MG63 (cell line): ENCODE data around the gene UBASH3A. TPM values are rescaled to one million over a fixed set of nuclear protein-coding genes. Genes with fewer than 3 reads are reported as not detected.

Experiments used
- DNase-seq: peaks from one replicate; pipeline ENCODE4 v3.0.0-alpha.2; 2020
- H3K27me3 ChIP-seq: fragments of 250-450 bp; sonication (Bioruptor Pico); 2 replicates; pipeline ENCODE4 v1.5.1; 2020; ENCODE audit warnings: mild to moderate bottlenecking, moderate library complexity
- H3K36me3 ChIP-seq: fragments of 250-450 bp; sonication (Bioruptor Pico); 2 replicates; pipeline ENCODE4 v1.5.1; 2020; ENCODE audit warnings: mild to moderate bottlenecking, moderate library complexity
- H3K4me3 ChIP-seq: fragments of 250-450 bp; sonication (Bioruptor Pico); 2 replicates; pipeline ENCODE4 v1.5.1; 2020; ENCODE audit warnings: mild to moderate bottlenecking, moderate library complexity
- H3K9me3 ChIP-seq: fragments of 250-450 bp; sonication (Bioruptor Pico); 2 replicates; pipeline ENCODE4 v1.5.1; 2020; ENCODE audit warnings: mild to moderate bottlenecking, moderate library complexity
- total RNA-seq: library from RNA; depleted of rRNA; stranded (reverse); fragments of >200 nt; shearing (Covaris generic); gene quantifications from 2 replicates; pipeline ENCODE4 v1.2.3, GENCODE V29; 2014; ENCODE audit warnings: low replicate concordance; rRNA removed

Gene UBASH3A, protein sequence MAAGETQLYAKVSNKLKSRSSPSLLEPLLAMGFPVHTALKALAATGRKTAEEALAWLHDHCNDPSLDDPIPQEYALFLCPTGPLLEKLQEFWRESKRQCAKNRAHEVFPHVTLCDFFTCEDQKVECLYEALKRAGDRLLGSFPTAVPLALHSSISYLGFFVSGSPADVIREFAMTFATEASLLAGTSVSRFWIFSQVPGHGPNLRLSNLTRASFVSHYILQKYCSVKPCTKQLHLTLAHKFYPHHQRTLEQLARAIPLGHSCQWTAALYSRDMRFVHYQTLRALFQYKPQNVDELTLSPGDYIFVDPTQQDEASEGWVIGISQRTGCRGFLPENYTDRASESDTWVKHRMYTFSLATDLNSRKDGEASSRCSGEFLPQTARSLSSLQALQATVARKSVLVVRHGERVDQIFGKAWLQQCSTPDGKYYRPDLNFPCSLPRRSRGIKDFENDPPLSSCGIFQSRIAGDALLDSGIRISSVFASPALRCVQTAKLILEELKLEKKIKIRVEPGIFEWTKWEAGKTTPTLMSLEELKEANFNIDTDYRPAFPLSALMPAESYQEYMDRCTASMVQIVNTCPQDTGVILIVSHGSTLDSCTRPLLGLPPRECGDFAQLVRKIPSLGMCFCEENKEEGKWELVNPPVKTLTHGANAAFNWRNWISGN
- total RNA-seq: not detected in 2 replicates

DNA sequence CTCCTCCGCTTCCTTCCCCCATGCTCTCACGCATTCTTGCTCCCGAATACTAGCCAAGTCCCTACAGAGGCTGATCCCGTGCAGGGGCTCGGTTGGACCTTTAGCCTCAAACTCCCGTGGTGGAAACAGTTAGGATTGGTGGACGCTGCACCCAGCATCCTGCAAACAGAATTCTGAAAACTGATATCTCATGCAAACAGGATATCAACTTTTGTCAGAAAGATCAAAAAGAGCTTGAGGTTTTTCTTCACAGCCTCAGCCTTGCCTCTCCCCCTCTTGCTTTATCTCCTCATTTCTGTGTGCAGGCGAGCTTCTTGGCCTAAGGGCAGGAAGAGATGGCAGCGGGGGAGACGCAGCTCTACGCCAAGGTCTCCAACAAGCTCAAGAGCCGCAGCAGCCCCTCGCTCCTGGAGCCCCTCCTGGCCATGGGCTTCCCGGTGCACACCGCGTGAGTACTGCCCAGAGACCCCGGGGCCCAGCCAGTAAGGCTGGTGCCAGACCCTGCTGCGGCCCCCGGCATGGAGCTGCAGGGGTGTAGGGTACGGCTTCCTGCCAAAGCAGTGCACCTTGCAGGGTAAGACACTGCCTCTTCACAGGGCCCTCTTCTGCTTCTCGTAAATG is at the start of gene UBASH3A:
TSS of gene UBASH3A (plus strand) at position 292 of the 621 bp plus-strand sequence. CDS start at position 336, 44 bp downstream.
- Histone ChIP-seq H3K4me3 (no peak within 1 kb of the TSS), H3K27me3 (no peaks in the 10 kb centered on the region), H3K36me3 (no peaks in the 10 kb centered on the region), H3K9me3 (no peaks in the 10 kb centered on the region)
- no peak for DNase-seq

DNA sequence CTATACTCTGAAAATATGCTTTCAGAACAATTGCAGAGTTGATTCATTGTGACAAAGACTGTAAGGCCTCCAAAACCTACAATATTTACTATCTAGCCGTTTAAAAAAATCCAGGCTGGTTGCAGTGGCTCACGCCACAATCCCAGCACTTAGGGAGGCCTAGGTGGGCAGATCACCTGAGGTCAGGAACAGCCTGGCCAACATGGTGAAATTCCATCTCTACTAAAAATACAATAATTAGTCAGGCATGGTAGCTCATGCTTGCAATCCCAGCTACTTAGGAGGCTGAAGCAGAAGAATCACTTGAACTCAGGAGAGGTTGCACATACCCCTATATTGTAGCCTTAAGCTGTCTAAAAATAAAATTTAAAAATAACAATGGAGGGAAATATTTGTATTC is 47.7 kb upstream of the UBASH3A start:
- Histone ChIP-seq H3K9me3 (peaks cover 5% of the 10 kb centered on the region; the same call in 1 of the 2 replicates), H3K36me3 (no peaks in the 10 kb centered on the region), H3K4me3 (no peak overlapping the region), H3K27me3 (peaks cover 4% of the 10 kb centered on the region)
- no peak for DNase-seq

DNA sequence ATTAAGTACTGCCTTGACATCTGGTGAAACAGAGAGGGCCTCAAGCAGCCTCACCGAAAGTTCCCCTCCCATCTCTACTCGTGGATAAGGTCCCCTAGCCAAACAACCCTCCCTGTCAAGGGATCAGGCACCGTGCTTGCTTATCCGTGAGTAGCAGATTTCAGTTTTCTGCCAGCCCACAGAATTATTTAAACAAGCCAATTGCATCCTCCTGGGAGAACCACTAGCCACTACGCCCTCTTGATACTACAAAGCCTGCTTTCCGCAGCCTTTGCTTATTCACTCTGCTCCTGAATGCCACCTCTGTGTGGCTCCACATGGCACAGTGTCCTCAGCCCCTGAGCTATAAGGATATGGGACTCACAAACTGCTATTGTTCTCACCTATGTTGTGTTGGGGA is 47.1 kb upstream of the UBASH3A start:
- no peak overlapping the region for H3K4me3 ChIP-seq
- H3K27me3 ChIP-seq: peaks cover 4% of the 10 kb centered on the region
- peaks cover 5% of the 10 kb centered on the region; the same call in 1 of the 2 replicates for H3K9me3 ChIP-seq
- no peaks in the 10 kb centered on the region for H3K36me3 ChIP-seq
- no peak for DNase-seq

DNA sequence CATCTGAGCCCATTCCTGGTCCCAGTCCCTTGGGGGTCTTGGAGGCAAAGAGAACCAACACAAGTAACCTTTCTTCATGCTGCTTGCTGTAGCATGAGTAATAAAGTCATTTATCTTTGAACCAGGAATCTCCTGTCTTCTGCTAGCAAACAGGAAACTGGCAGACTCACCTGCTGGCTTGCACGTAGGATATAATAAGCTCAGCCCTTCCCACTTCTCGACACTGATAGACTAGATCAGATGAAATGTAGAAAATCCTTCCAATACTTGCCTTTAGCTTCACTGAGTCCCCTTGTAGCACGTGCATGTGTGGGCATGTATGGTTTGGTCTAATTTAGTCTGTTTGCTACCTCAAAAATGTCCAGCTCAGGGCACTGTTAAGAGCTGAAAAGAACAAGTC is 46.4 kb upstream of the UBASH3A start:
- no peak for DNase-seq
- Histone ChIP-seq H3K4me3 (no peak overlapping the region), H3K36me3 (no peaks in the 10 kb centered on the region), H3K9me3 (peaks cover 5% of the 10 kb centered on the region; the same call in 1 of the 2 replicates), H3K27me3 (peaks cover 4% of the 10 kb centered on the region)

DNA sequence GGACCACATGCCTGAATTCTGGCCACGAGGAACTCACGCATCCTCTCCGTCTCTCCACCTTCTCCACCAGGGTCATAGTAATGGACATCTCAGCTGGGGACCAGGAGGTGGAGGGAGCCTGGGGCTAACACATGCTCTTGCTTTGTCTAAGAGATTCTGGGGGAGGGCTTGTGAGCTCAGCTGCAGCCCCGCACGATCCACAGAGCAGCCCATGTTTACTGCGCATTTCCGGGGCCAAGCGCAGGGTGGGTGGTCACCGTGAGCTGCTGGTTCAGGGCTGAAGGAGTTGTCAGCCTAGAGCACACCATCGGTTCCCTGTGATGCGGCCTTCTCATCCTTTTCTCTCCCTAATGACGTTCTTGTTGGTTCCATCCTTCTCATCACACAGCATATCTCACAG is 45.4 kb upstream of the UBASH3A start:
- Histone ChIP-seq H3K36me3 (no peaks in the 10 kb centered on the region), H3K4me3 (no peak overlapping the region), H3K9me3 (peaks cover 5% of the 10 kb centered on the region; the same call in 1 of the 2 replicates), H3K27me3 (peaks cover 9% of the 10 kb centered on the region)
- DNase-seq: no peak

DNA sequence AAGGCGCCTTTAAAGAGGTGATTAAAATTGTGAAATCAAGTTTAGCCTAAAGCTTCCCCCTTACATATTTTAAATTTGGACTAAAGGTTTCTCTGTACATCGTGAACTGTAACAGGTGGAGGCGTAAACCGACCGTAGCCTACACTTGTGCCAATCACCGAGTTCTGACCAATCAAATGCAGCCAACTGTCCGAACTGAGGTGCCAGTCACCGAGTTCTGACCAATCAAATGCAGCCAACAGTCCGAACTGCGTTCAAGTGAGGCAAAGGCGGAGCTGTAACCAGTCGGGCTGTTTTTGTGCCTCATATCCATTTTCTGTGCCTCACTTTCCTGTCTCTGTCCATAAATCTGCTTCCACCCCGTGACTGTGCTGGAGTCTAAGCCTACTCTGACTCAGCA is 44.8 kb upstream of the UBASH3A start:
- no peak for DNase-seq
- H3K27me3 ChIP-seq: peaks cover 9% of the 10 kb centered on the region
- no peak overlapping the region for H3K4me3 ChIP-seq
- peaks cover 5% of the 10 kb centered on the region; the same call in 1 of the 2 replicates for H3K9me3 ChIP-seq
- no peaks in the 10 kb centered on the region for H3K36me3 ChIP-seq

DNA sequence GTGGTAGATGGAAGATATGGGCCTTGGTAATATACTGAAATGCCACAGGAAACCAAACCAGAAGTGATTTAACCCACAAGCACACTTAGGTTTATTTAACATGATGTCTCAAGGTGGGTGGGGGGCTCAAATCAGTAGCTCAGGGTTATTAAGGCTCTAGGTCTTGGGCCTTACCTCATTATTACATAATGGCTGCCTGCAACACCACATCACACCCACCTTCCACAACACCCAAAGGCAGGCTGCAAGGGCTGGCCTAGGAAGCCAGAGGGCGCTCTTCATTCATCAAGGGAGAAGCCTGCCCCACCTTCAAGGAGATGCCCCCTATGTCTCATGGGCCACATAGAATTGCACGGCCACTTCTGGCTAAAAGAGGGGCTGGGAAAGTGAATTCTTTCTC is 43.4 kb upstream of the UBASH3A start:
- Histone ChIP-seq H3K36me3 (no peaks in the 10 kb centered on the region), H3K9me3 (peaks cover 5% of the 10 kb centered on the region; the same call in 1 of the 2 replicates), H3K4me3 (no peak overlapping the region), H3K27me3 (peaks cover 9% of the 10 kb centered on the region)
- no peak for DNase-seq

DNA sequence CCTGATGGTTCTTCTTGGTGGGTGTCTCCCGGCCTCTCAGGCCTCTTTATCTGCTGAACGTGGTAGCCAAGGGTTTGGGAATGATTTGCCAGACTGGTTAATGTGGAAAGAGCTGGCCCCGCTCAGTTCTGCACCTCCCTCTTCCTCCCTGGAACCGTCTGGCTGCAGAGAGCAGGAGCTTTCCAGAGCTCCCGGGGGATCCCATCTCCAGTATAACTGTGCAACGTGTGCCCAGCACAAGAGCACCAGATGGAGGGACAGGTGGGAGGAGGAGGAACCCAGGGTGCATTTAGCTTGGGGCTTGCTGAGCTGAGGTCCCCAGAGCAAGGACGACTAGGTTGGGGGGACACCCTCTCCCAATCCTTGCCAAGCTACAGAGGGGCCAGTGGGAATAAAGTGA is 42.4 kb upstream of the UBASH3A start:
- no peak for DNase-seq
- Histone ChIP-seq H3K36me3 (no peaks in the 10 kb centered on the region), H3K4me3 (no peak overlapping the region), H3K27me3 (peaks cover 9% of the 10 kb centered on the region), H3K9me3 (peaks cover 5% of the 10 kb centered on the region; the same call in 1 of the 2 replicates)

DNA sequence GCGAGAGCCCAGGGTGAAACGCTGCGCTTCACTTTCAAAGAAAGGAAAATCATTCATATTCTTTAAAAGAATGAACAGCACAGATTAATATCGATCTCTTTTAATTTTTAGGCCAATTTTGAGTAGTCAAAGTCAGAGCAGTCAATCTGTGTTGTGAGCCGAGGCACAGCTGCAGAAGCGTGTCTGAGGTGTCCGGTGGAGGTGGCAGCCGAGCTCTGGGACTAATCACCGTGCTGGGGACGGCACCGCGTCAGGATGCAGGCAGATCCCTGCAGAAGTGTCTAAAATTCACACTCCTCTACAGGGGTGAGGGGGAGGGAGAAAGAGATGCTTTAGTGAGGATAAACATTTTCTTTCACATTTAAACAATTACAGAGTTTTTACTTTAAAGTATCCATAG is 41.5 kb upstream of the UBASH3A start:
- DNase-seq: no peak
- no peak overlapping the region for H3K4me3 ChIP-seq
- peaks cover 9% of the 10 kb centered on the region for H3K27me3 ChIP-seq
- H3K36me3 ChIP-seq: no peaks in the 10 kb centered on the region
- H3K9me3 ChIP-seq: peaks cover 5% of the 10 kb centered on the region; the same call in 1 of the 2 replicates

DNA sequence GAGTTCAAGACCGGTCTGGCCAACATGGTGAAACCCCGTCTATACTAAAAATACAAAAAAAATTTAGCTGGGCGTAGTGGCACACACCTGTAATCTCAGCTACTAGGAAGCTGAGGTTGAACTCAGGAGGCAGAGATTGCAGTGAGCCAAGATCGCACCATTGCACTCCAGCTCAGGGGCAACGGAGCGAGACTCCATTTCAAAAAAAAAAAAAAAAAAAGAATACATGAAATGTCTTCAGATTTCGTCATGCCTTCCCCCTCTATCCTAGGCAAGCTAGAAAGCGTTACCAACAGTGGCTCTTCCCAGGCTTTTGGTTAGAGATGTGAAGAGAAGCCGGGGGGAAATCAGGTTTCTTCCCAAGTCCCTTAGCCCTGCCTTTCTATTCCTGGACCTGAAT is 41.0 kb upstream of the UBASH3A start:
- DNase-seq: no peak

DNA sequence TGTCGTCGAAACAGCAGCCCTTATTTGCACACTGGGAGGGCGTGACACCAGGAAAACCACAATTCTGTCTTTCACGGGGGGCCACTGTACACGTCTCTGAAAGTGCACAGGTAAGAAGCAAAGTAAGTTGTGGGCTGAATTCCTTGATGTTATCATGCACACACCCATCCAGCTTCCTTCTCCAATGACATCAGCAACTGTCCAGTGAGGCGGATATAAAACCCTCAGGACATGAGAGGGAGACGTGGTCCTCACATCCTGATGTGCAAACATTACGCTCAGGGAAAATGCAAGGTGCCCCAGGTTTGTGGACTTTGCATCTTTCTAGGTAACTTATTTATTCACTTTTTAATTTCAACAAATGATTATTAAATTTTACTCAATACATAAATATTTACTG is 40.4 kb upstream of the UBASH3A start:
- Histone ChIP-seq H3K9me3 (peaks cover 5% of the 10 kb centered on the region; the same call in 1 of the 2 replicates), H3K36me3 (no peaks in the 10 kb centered on the region), H3K4me3 (no peak overlapping the region), H3K27me3 (peaks cover 6% of the 10 kb centered on the region)
- no peak for DNase-seq

More for the DNA sequence above, 41.0 kb upstream of the UBASH3A start:
- Histone ChIP-seq H3K9me3 (peaks cover 5% of the 10 kb centered on the region; the same call in 1 of the 2 replicates), H3K27me3 (peaks cover 7% of the 10 kb centered on the region), H3K36me3 (no peaks in the 10 kb centered on the region), H3K4me3 (no peak overlapping the region)

DNA sequence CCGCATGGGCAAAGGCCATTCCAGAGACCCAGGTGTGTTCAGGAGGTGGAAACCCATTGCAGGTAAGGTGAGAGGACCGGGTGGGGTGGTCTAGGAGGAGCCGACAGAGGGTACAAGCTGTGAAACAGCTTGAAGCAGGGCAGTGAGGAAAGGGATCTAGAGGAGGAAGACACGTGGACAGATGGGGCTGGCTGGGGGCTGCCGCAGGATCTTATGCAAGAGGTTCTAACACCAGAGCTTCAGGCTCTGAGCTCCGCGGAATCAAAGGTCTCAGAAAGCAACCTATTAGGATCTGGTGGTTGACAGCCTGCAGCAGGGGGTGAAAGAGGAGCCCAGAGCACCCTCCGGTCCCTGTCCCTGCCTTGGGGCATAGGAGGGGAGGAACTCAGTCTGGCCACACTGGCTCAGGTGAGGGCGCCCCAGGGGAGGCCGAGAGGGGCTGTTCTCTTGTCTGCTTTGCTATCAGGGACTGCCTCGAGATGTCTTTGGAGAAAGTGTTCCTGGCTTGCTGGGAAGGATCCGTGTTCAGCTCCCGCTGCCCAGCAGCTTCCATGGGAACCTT is 39.3 kb upstream of the UBASH3A start:
- Histone ChIP-seq H3K9me3 (peaks cover 5% of the 10 kb centered on the region; the same call in 1 of the 2 replicates), H3K27me3 (peaks cover 6% of the 10 kb centered on the region), H3K4me3 (no peak overlapping the region), H3K36me3 (no peaks in the 10 kb centered on the region)
- DNase-seq: no peak

DNA sequence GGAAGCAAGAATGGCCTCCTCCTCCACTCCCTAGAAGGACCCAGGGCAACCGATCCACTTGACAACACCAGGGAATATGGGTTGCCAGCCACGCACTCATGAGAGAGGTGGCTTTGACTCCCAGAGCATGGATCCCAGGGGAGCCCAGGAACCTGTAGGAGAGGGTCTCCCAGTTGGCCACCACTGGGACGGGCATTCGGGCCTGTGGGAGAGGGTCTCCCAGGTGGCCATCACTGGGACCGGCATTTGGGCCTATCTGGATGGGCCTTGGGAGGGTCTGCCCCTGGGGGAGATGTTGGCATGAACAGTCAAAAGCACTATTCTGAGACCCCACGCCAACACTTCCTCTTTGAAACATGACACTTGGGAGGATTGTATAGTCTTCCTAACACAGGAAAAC is 37.9 kb upstream of the UBASH3A start:
- Histone ChIP-seq H3K4me3 (no peak overlapping the region), H3K36me3 (no peaks in the 10 kb centered on the region), H3K9me3 (no peaks in the 10 kb centered on the region), H3K27me3 (peaks cover 6% of the 10 kb centered on the region)
- no peak for DNase-seq

DNA sequence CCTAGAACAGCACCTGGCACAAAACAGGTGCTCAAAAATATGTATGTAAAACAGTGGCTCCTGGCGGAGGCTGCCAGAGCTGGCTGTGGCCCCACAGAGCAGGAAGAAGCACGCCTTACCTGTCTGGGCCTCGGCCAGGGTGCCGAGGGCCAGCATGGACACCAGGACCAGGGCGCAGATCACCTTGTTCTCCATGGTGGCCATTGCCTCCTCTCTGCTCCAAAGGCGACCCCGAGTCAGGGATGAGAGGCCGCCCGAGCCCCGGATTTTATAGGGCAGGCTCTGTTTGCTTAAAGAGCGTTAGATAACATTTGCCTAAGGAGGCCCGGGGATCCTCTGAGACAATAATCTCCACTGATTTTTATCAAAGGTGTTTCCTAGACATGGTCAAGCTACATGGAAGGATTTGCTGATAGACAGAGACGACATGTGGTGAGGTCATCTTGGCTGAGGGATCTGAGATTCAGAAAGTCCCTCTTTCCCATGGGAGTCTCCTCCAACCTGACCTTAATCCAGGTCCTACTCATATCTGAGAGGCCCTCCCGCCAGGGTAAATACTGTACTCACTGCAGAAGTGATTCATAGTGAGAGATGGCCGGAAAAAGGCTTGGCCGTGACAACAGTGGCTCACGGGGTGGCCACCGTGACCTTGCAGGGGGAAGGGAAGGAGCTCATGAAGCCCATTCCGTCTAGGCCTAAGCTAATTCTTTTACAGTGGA is 37.3 kb upstream of the UBASH3A start, which contains the start of gene TFF1:
TSS of gene TFF1 (minus strand) at position 244 of the 719 bp plus-strand sequence. CDS start at position 204, 40 bp downstream.
- H3K4me3 ChIP-seq: no peak within 1 kb of the TSS
- H3K36me3 ChIP-seq: no peaks in the 10 kb centered on the region
- no peak for DNase-seq
- H3K27me3 ChIP-seq: peaks cover 6% of the 10 kb centered on the region
- no peaks in the 10 kb centered on the region for H3K9me3 ChIP-seq

DNA sequence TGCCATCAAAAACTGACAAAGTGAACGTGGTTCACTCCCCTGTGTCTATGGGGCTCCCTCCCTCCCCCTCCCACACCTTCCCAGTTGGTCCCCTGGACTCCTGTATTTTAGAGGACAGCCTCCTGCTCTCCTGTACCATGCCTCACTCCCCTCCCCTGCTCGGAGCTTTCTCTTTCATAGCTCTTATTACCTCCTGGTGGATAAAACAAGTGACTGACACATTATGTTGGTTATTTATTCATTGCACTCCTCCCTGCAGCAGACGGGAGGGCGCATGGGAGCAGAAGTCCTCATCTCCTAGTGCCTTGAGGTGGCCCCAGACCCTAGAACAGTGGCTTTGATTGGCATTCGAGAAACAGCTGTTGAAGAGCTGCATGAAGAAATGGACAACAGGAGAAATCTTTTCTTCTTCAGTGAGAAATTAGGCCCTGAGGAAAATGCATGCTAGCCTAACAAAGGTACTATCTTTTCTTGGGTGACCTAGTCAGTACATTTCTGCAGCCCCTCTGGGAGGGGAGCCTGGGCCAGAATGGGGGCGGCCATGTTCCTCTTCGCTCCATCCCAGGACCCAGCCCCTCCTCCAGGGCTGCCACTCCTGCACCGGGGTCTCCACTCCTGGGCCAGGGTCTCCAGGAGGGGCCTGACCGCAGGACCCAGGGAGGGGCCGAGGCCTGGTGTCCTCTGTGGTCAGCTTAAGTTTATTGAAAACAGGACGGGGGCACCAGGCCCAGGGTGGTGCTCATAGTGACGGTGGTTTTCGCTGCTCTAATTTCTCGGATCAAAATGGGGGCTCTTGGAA is 36.1 kb upstream of the UBASH3A start:
- Histone ChIP-seq H3K36me3 (no peaks in the 10 kb centered on the region), H3K4me3 (no peak overlapping the region), H3K27me3 (peaks cover 4% of the 10 kb centered on the region; the same call in 1 of the 2 replicates), H3K9me3 (no peaks in the 10 kb centered on the region)
- no peak for DNase-seq
